Measurements from ENCODE around the gene SCAF4.
A peak's percentile ranks its signal among the peaks of the same experiment; 100 is the strongest.

Gene SCAF4

DNA sequence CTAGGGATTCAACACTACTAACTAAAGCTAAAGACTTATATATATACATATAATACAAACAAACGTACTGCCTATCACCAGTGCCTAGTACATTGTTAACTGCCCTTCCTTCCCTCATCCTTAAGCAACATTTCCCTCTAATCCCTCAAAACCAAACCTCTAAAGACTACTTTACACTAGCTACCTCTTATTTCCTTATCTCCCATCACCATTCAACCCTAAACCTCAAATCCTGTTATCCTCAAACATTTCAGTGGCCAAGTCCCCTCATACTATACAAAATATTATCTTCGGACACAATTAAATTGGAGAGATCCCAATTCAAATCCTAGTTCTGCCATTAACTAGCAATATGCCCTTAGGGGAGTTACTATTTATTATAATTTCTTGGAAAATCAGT is 3.7 kb downstream of the SCAF4 start:
- no peaks in the 10 kb centered on the region for H3K9me3 ChIP-seq (ENCODE audit: control insufficient read depth, low read length)
- no peak overlapping the region for H3K4me3 ChIP-seq (ENCODE audit: insufficient read depth, low read depth, low read length)
- peaks cover 9% of the 10 kb centered on the region for H3K4me1 ChIP-seq (ENCODE audit: control insufficient read depth, insufficient read depth, low read length)
- no peaks in the 10 kb centered on the region for H3K27me3 ChIP-seq (ENCODE audit: control insufficient read depth, insufficient read depth, low read length, poor library complexity, severe bottlenecking)
- no peak overlapping the region for H3K27ac ChIP-seq (ENCODE audit: insufficient read depth, low read depth, low read length, poor library complexity, severe bottlenecking)
- H3K36me3 ChIP-seq (ENCODE audit: control insufficient read depth, insufficient read depth, low read length) = peaks cover 4% of the 10 kb centered on the region
- WGBS, 2 experiments = 90 to 100% methylated on average over 2 of the region's 2 CpGs

DNA sequence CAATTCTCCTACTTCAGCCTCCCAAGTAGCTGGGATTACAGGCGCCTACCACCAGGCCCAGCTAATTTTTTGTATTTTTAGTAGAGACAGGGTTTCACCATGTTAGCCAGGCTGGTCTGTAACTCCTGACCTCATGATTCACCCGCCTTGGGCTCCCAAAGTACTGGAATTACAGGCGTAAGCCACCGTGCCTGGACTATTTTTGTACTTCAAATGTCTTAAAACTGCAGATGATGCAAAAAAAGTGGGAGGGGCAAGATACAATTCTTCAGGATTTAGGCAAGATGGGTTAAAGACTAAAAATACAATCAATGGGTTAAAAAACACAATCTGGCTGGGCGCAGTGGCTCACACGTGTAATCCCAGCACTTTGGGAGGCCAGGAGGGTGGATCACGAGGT is 4.7 kb downstream of the SCAF4 start:
- 90 to 91% methylated on average over 7 of the region's 7 CpGs for WGBS, 2 experiments
- Histone ChIP-seq H3K4me1 (ENCODE audit: control insufficient read depth, insufficient read depth, low read length) (peaks cover 3% of the 10 kb centered on the region), H3K27ac (ENCODE audit: insufficient read depth, low read depth, low read length, poor library complexity, severe bottlenecking) (no peak overlapping the region), H3K36me3 (ENCODE audit: control insufficient read depth, insufficient read depth, low read length) (peaks cover 4% of the 10 kb centered on the region), H3K4me3 (ENCODE audit: insufficient read depth, low read depth, low read length) (no peak overlapping the region), H3K9me3 (ENCODE audit: control insufficient read depth, low read length) (no peaks in the 10 kb centered on the region), H3K27me3 (ENCODE audit: control insufficient read depth, insufficient read depth, low read length, poor library complexity, severe bottlenecking) (no peaks in the 10 kb centered on the region)

DNA sequence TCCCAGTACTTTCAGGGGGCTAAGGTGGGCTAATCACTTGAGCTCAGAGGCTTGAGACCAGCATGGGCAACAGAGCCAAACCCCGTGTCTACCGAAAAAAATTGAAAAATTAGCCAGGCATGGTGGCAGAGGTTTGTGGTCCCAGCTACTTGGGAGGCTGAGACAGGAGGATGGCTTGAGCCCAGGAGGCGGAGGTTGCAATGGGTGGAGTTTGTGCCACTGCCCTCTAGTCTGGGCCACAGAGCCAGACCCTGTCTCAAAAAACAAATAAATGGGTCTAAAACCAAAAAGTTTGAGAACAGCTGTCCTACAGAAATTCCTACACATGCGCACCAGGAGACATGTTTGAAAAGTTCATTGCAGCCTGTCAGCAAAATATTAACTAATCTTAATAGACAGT is 5.5 kb downstream of the SCAF4 start:
- WGBS, 2 experiments = 94 to 96% methylated on average over 4 of the region's 4 CpGs
- Histone ChIP-seq H3K36me3 (ENCODE audit: control insufficient read depth, insufficient read depth, low read length) (peaks cover 4% of the 10 kb centered on the region), H3K27me3 (ENCODE audit: control insufficient read depth, insufficient read depth, low read length, poor library complexity, severe bottlenecking) (no peaks in the 10 kb centered on the region), H3K27ac (ENCODE audit: insufficient read depth, low read depth, low read length, poor library complexity, severe bottlenecking) (no peak overlapping the region), H3K9me3 (ENCODE audit: control insufficient read depth, low read length) (no peaks in the 10 kb centered on the region), H3K4me1 (ENCODE audit: control insufficient read depth, insufficient read depth, low read length) (peaks cover 3% of the 10 kb centered on the region), H3K4me3 (ENCODE audit: insufficient read depth, low read depth, low read length) (no peak overlapping the region)

DNA sequence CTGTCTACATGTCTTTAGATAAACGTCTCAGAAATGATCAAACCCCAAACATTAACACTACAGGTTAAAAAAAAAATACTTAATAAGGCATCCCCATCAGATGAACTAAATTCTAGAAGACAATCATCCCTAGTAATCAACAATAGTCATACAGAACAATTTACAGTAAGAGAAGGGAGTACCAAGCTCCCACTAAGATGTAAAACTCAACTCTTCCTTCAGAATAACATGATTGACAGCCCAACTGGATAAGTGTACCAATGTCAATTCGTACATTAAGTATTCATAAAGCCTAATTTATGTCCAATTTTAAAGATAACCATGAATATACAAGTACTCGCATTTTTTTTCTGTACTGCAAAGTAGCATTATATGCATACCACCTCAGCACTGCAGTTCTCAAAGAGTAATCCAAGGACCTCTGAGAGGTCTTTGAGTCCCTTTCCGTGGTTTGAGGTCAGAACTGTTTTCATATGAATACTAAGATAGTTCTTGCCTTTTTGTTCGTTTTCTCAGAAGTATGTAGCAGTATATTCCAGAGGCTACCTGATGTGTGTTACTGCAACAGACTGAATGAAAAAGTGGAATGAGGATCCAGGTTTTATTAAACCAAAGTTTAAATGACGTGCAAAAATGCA is 6.6 kb downstream of the SCAF4 start:
- Histone ChIP-seq H3K27ac (ENCODE audit: insufficient read depth, low read depth, low read length, poor library complexity, severe bottlenecking) (no peak overlapping the region), H3K4me3 (ENCODE audit: insufficient read depth, low read depth, low read length) (no peak overlapping the region), H3K9me3 (ENCODE audit: control insufficient read depth, low read length) (no peaks in the 10 kb centered on the region), H3K4me1 (ENCODE audit: control insufficient read depth, insufficient read depth, low read length) (peaks cover 3% of the 10 kb centered on the region), H3K27me3 (ENCODE audit: control insufficient read depth, insufficient read depth, low read length, poor library complexity, severe bottlenecking) (no peaks in the 10 kb centered on the region), H3K36me3 (ENCODE audit: control insufficient read depth, insufficient read depth, low read length) (peaks cover 4% of the 10 kb centered on the region)
- 89 to 92% methylated on average over 6 of the region's 6 CpGs for WGBS, 2 experiments

DNA sequence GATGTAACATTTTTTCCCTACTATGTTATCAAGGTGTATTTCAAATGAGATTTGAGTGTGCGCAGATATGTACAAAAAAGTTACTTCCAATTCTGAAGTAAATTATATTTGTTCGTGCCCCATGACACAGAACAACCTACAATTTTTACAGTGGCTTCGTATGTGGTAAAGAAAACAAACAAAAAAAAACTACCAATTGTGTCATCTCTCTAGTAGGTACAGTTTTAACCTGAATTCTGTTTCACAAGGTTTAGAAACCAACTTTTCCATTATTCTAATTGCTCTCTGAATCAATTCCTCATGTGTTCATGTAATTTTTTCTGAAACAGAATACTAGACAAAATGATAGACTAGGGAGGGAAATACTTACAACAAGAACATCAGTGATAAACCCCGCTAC is 7.4 kb downstream of the SCAF4 start:
- no peak overlapping the region for H3K27ac ChIP-seq (ENCODE audit: insufficient read depth, low read depth, low read length, poor library complexity, severe bottlenecking)
- 98 to 100% methylated on average over 4 of the region's 4 CpGs for WGBS, 2 experiments
- no peak overlapping the region for H3K4me3 ChIP-seq (ENCODE audit: insufficient read depth, low read depth, low read length)
- H3K27me3 ChIP-seq (ENCODE audit: control insufficient read depth, insufficient read depth, low read length, poor library complexity, severe bottlenecking) = no peaks in the 10 kb centered on the region
- peaks cover 4% of the 10 kb centered on the region for H3K36me3 ChIP-seq (ENCODE audit: control insufficient read depth, insufficient read depth, low read length)
- H3K4me1 ChIP-seq (ENCODE audit: control insufficient read depth, insufficient read depth, low read length) = peaks cover 3% of the 10 kb centered on the region
- H3K9me3 ChIP-seq (ENCODE audit: control insufficient read depth, low read length) = no peaks in the 10 kb centered on the region

DNA sequence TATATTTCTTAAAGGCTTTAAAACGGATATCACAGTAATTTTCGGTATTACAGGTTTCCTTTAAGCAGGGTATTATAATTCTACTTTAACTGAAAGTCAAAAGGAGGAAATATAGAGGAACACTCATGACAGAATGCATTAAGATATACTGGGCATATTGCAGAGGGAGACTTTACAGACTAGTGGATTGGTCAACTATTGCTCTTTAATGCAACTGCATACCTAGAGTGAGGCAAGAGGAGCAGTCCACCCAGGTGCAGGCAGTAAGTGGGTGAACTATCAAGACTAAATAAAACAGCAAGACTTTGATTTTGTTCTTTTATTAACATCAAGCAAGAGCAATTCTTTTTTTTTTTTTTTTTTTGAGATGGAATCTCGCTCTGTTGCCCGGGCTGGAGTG is 10.5 kb downstream of the SCAF4 start:
- no peak overlapping the region for H3K4me3 ChIP-seq (ENCODE audit: insufficient read depth, low read depth, low read length)
- H3K9me3 ChIP-seq (ENCODE audit: control insufficient read depth, low read length) = no peaks in the 10 kb centered on the region
- no peaks in the 10 kb centered on the region for H3K4me1 ChIP-seq (ENCODE audit: control insufficient read depth, insufficient read depth, low read length)
- H3K27me3 ChIP-seq (ENCODE audit: control insufficient read depth, insufficient read depth, low read length, poor library complexity, severe bottlenecking) = no peaks in the 10 kb centered on the region
- WGBS, 2 experiments = 98 to 99% methylated on average over 4 of the region's 4 CpGs
- peaks cover 1% of the 10 kb centered on the region for H3K36me3 ChIP-seq (ENCODE audit: control insufficient read depth, insufficient read depth, low read length)
- no peak overlapping the region for H3K27ac ChIP-seq (ENCODE audit: insufficient read depth, low read depth, low read length, poor library complexity, severe bottlenecking)

DNA sequence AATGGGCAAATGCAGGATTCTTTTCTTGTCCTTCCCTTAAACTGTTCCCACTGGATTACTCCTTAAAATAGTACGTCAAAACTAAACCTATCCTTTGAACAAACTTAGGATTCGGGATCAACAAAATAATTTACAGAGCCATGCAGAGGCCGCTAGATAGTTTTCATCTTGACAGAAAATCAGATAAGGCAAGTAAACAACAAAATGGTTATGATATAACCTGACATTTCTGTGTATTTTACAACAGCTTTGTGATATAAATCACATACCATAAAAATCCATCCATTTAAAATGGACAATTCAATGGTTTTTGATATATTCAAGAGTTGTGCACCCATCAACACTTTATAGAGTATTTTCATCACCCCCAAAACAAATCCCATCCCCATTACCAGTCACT is 11.2 kb downstream of the SCAF4 start:
- no peak overlapping the region for H3K4me3 ChIP-seq (ENCODE audit: insufficient read depth, low read depth, low read length)
- WGBS, 2 experiments = 92 to 94% methylated on average over 3 of the region's 3 CpGs

DNA sequence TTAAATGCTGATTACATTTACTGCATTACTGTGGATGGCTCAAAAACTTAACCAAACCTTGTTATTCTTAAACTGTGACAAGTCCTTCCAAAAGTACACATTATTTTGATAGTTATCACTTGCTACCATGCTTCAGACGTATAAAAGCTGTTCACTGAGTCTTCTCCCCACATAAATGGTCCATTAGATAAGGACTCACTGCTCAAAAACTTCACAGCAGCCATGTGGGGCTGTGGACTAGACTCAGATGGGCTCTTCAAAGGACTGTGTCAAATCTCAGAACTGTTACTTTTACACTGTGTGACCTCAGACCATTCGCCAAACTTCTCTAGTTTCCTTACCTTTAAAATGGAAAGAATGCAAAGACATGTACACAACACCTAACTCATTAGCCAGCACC is 11.6 kb downstream of the SCAF4 start:
- Histone ChIP-seq H3K36me3 (ENCODE audit: control insufficient read depth, insufficient read depth, low read length) (no peaks in the 10 kb centered on the region), H3K27me3 (ENCODE audit: control insufficient read depth, insufficient read depth, low read length, poor library complexity, severe bottlenecking) (no peaks in the 10 kb centered on the region), H3K4me3 (ENCODE audit: insufficient read depth, low read depth, low read length) (no peak overlapping the region), H3K4me1 (ENCODE audit: control insufficient read depth, insufficient read depth, low read length) (peaks cover 3% of the 10 kb centered on the region), H3K27ac (ENCODE audit: insufficient read depth, low read depth, low read length, poor library complexity, severe bottlenecking) (no peak overlapping the region), H3K9me3 (ENCODE audit: control insufficient read depth, low read length) (no peaks in the 10 kb centered on the region)
- 91 to 95% methylated on average over 2 of the region's 2 CpGs for WGBS, 2 experiments

More for the DNA sequence above, 11.2 kb downstream of the SCAF4 start:
- Histone ChIP-seq H3K9me3 (ENCODE audit: control insufficient read depth, low read length) (no peaks in the 10 kb centered on the region), H3K27ac (ENCODE audit: insufficient read depth, low read depth, low read length, poor library complexity, severe bottlenecking) (no peak overlapping the region), H3K36me3 (ENCODE audit: control insufficient read depth, insufficient read depth, low read length) (no peaks in the 10 kb centered on the region), H3K4me1 (ENCODE audit: control insufficient read depth, insufficient read depth, low read length) (no peaks in the 10 kb centered on the region), H3K27me3 (ENCODE audit: control insufficient read depth, insufficient read depth, low read length, poor library complexity, severe bottlenecking) (no peaks in the 10 kb centered on the region)

DNA sequence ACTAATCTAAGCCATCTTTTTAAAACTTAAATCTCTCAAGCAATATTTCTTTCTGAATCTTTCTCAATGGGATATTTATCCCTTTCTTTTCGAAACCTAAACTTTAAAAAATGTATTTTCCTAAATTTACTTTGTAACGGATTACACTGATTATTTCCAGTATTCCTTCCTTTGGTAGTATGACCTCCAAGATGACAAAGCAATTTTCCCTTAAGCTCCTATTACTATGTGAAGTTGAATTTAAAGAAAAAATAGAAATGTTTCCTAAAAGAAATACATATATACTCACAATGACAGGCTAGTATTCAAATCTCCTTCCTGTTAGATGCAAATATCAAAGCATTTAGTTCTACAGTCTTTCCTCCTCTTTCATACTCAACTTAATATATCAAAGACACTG is 15.8 kb downstream of the SCAF4 start:
- Histone ChIP-seq H3K4me1 (ENCODE audit: control insufficient read depth, insufficient read depth, low read length) (peaks cover 17% of the 10 kb centered on the region), H3K27ac (ENCODE audit: insufficient read depth, low read depth, low read length, poor library complexity, severe bottlenecking) (no peak overlapping the region), H3K4me3 (ENCODE audit: insufficient read depth, low read depth, low read length) (no peak overlapping the region), H3K9me3 (ENCODE audit: control insufficient read depth, low read length) (no peaks in the 10 kb centered on the region), H3K36me3 (ENCODE audit: control insufficient read depth, insufficient read depth, low read length) (no peaks in the 10 kb centered on the region), H3K27me3 (ENCODE audit: control insufficient read depth, insufficient read depth, low read length, poor library complexity, severe bottlenecking) (no peaks in the 10 kb centered on the region)
- 93 to 100% methylated on average over 1 to 2 of the region's 2 CpGs for WGBS, 2 experiments

DNA sequence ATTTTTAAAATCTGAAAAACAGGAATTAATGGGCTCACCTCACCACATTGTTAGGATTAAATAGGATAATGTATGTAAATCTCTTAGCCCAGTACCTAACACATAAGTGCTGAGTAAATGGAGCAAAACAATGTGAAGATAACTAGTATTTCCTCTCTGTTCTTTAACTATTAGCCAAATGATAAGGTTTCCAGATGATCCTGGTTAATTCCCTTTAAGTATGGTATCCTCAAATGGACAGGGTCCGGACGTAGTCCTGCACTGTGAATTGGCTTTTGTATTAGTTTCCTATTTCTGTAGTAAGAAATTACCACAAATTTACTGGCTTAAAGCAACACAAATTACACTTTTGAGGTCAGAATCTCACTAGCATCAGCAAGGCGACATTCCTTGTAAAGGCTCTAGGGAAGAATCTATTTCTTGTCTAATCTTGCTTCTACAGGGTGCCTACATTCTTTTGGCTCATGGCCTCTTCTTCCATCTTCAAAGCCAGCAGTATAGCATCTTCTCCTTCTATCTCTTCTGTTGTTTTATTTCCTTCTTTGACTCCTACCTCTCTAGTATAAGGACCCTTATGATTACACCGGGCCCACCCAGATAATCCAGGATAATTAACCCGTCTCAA is 17.1 kb downstream of the SCAF4 start:
- H3K27ac ChIP-seq (ENCODE audit: insufficient read depth, low read depth, low read length, poor library complexity, severe bottlenecking) = peak overlapping the region; percentile 39
- no peaks in the 10 kb centered on the region for H3K36me3 ChIP-seq (ENCODE audit: control insufficient read depth, insufficient read depth, low read length)
- no peaks in the 10 kb centered on the region for H3K9me3 ChIP-seq (ENCODE audit: control insufficient read depth, low read length)
- 88 to 89% methylated on average over 3 to 5 of the region's 5 CpGs for WGBS, 2 experiments
- H3K4me3 ChIP-seq (ENCODE audit: insufficient read depth, low read depth, low read length) = no peak overlapping the region
- no peaks in the 10 kb centered on the region for H3K27me3 ChIP-seq (ENCODE audit: control insufficient read depth, insufficient read depth, low read length, poor library complexity, severe bottlenecking)
- H3K4me1 ChIP-seq (ENCODE audit: control insufficient read depth, insufficient read depth, low read length) = peaks cover 17% of the 10 kb centered on the region
